Suprapubic skin (tissue), 4 donors: Measurements from ENCODE around the gene CLEC11A.

Source experiments
- POLR2A ChIP-seq, 2 donors: fragments of 450-650 bp; IDR thresholded peaks; one replicate each; pipeline ENCODE4 v1.6.1; 2017; ENCODE audit warnings: antibody characterized with exemption in 2 of 2, mild to moderate bottlenecking in 2 of 2, moderate library complexity in 2 of 2
- POLR2AphosphoS5 ChIP-seq, 3 donors: sonication (generic); formaldehyde crosslinking; IDR thresholded peaks; one replicate each; pipeline ENCODE4 v1.6.1; 2017; ENCODE audit warnings: antibody characterized with exemption in 3 of 3
- TF ChIP-seq, protein P1 (sequence below), 2 donors: fragments of 200-600 bp in 1 of 2; fragments of 450-650 bp in 1 of 2; sonication (generic) in 1 of 2; IDR thresholded peaks; one replicate each; pipeline ENCODE4 v1.5.1; 2016 to 2019; ENCODE audit warnings: antibody characterized with exemption in 2 of 2, mild to moderate bottlenecking in 1 of 2, moderate library complexity in 1 of 2

DNA sequence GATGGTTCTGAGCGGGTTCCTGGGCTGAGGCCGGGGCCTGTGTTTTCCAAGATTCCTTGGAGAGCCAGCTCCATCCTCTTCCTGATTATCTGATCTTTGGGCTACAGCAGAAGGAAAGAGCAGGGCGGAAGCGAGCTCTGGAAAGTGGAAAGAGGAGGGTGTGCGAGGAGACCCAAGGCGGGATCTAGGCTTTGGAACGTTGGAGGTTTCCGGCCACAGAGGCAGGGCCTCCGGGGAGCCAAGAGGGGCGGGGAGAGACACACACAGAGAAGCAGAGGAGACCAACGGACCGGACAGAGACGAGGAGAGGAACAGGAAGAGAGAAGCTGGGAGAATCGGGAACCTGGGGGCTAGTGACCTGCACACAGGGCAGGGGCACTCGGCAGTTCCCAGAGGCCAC is at the start of gene CLEC11A:
- TF ChIP-seq, protein P1, sequence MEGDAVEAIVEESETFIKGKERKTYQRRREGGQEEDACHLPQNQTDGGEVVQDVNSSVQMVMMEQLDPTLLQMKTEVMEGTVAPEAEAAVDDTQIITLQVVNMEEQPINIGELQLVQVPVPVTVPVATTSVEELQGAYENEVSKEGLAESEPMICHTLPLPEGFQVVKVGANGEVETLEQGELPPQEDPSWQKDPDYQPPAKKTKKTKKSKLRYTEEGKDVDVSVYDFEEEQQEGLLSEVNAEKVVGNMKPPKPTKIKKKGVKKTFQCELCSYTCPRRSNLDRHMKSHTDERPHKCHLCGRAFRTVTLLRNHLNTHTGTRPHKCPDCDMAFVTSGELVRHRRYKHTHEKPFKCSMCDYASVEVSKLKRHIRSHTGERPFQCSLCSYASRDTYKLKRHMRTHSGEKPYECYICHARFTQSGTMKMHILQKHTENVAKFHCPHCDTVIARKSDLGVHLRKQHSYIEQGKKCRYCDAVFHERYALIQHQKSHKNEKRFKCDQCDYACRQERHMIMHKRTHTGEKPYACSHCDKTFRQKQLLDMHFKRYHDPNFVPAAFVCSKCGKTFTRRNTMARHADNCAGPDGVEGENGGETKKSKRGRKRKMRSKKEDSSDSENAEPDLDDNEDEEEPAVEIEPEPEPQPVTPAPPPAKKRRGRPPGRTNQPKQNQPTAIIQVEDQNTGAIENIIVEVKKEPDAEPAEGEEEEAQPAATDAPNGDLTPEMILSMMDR (IDR thresholded peaks at IDR 0.05) = no peak
- TF ChIP-seq POLR2A (IDR thresholded peaks at IDR 0.05) = no peak
- no peak for TF ChIP-seq POLR2AphosphoS5 (IDR thresholded peaks at IDR 0.05)
